Measurements from ENCODE around the gene SLC30A2.

GRCh38 chr1:26044971-26045721 lies 772 bp downstream of the SLC30A2 start:
- TF ChIP-seq, protein P1, sequence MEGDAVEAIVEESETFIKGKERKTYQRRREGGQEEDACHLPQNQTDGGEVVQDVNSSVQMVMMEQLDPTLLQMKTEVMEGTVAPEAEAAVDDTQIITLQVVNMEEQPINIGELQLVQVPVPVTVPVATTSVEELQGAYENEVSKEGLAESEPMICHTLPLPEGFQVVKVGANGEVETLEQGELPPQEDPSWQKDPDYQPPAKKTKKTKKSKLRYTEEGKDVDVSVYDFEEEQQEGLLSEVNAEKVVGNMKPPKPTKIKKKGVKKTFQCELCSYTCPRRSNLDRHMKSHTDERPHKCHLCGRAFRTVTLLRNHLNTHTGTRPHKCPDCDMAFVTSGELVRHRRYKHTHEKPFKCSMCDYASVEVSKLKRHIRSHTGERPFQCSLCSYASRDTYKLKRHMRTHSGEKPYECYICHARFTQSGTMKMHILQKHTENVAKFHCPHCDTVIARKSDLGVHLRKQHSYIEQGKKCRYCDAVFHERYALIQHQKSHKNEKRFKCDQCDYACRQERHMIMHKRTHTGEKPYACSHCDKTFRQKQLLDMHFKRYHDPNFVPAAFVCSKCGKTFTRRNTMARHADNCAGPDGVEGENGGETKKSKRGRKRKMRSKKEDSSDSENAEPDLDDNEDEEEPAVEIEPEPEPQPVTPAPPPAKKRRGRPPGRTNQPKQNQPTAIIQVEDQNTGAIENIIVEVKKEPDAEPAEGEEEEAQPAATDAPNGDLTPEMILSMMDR (IDR thresholded peaks at IDR 0.05) = no peak
- TF ChIP-seq POLR2A (IDR thresholded peaks at IDR 0.05) = peak in 2 of 3 donors; percentile 61 to 77
